ENCODE results near the gene LGALS7.

DNA sequence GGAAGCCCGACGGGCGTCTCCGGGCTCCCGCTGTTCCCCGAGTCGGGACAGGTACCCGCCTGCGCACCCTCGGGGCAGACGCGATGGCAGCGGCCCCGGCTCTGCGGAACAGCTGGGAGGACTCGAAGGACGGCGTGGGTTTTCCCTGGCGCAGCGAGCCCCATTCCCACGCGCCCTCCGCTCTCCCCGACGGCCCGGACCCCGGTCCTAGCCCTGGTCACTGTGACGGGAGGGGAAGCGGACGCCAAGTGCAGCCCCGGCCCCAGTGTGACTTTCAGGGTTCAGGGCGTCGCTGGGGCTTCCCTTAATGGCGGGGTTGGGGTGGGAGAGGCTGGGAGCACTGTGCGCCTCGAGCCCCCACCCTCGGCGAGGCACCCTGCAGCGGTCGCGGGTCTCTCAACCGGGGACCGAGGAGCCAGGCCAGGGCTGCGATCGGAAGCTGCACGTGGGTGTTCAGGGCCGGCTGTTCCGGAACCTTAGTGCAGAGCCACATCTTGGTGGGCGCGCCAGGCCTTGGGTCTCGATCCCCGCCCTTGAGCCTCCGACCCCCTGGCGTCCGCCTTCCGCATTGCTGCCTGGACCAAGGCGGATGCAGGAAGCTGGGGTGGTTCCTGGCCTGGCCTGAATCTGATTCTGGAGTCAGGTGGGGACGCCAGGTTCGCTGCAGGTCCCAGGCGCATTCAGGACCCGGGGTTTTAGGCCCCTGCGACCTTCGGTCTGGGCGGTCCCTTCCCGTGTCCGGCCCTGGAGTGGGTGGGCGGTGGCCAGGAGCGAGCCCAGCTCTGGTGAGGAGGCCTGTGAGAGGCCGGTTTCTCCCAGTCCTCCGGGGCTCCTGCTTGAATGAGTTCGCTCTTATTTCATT is 19.2 kb upstream of the LGALS7 start:
- TF ChIP-seq, protein P1, sequence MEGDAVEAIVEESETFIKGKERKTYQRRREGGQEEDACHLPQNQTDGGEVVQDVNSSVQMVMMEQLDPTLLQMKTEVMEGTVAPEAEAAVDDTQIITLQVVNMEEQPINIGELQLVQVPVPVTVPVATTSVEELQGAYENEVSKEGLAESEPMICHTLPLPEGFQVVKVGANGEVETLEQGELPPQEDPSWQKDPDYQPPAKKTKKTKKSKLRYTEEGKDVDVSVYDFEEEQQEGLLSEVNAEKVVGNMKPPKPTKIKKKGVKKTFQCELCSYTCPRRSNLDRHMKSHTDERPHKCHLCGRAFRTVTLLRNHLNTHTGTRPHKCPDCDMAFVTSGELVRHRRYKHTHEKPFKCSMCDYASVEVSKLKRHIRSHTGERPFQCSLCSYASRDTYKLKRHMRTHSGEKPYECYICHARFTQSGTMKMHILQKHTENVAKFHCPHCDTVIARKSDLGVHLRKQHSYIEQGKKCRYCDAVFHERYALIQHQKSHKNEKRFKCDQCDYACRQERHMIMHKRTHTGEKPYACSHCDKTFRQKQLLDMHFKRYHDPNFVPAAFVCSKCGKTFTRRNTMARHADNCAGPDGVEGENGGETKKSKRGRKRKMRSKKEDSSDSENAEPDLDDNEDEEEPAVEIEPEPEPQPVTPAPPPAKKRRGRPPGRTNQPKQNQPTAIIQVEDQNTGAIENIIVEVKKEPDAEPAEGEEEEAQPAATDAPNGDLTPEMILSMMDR (IDR thresholded peaks at IDR 0.05; ENCODE audit: low read depth, low read length) = no peak
- no peak for TF ChIP-seq EZH2phosphoT487 (IDR thresholded peaks at IDR 0.05; ENCODE audit: low read depth)

Data from OCI-LY3 (cell line).